Raji (cell line): ENCODE measurements around the gene ARL5C.

ENCODE experiments used
- POLR2A ChIP-seq: IDR thresholded peaks from 2 replicates; pipeline ENCODE4 v1.6.1; 2011; ENCODE audit warnings: low read depth, low read length, control low read depth; ENCODE audit not compliant: insufficient read depth

ARL5C gene

DNA sequence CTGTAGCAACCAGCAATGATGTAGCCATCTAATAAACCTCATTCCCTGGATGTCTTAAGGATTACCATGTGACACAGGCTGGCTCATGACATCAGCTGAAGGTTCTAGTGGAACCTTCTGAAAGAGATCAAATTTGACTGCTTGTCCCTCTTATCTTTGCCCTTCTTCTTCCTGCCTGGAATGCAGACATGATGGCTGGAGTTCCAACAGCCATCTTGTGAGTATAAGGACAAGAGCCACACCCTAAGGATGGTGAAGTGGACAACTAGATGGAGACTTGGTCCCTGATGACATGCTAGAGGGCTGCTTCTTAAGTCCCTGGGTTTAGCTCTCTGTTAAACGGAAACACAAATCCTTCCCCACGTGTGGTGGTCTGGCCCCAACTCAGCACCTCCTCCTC, 52.1 kb downstream of the ARL5C start:
- TF ChIP-seq POLR2A = no peak

GRCh38 chr17:39110435-39111136, 55.4 kb downstream of the ARL5C start:
- TF ChIP-seq POLR2A = no peak

DNA sequence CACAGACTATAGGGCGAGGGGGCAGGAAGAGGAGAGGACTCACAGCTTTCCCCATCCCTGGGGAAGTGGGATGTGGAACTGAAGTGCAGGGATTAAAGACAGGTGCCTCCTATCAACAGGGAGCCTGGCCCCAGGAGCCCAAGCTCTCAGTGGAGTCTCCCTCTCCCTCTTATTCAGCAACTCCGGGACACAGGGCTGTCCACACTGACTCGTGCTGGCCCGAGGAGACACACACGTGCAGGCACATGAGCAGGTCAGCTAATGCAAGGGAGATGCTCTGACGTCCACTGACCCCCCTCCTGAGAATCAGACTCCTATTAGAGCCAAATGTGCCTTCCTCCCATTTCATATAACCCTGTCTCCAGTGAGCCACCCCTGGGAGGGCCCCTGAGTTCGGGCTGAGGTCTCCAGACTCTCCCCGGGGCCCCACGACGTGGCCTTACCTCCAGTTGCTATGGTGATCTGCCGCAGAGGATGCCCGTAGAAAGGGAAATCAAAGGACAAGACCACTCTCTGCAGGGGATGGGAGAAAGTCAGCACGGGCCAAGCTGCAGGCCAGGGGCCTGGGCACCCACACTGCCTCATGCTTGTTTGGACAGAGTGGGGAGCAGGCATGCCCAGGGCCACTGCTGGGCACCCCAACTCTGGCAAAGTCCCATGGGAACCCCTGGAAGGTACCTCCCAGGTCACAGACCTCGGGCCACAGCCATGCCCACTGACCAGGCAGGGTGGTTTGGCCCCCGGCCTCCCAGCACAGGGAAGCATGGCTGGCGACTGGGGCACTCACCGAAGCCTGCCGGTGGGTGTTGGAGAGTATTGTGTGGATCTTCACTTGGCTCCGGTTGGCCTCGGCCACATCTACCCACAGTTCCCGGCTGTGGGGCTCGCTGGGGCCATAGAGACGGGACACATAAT, 57.2 kb downstream of the ARL5C start:
- TF ChIP-seq POLR2A = no peak

- TF ChIP-seq POLR2A = no peak
These were observed 58.0 kb downstream of the ARL5C start for GRCh38 chr17:39107973-39108372.

GRCh38 chr17:39107155-39107554, 58.8 kb downstream of the ARL5C start:
- no peak for TF ChIP-seq POLR2A
